ENCODE data around the gene HAND1.

GRCh38 chr5:154440540-154440939, 37.5 kb downstream of the HAND1 start:
- TF ChIP-seq CTCF (IDR thresholded peaks at IDR 0.05) (no peak), POLR2AphosphoS5 (IDR thresholded peaks at IDR 0.05) (no peak), EP300 (IDR thresholded peaks at IDR 0.05) (no peak)
